IMR-90 (cell line): ENCODE measurements around the gene GPR157. TPM values are rescaled to one million over a fixed set of nuclear protein-coding genes. Genes with fewer than 3 reads are reported as not detected.

ENCODE experiments used
- ATAC-seq: fragments of 200-7000 bp; cut with Tn5 transposase; 2 replicates; pipeline ENCODE4 v1.9.1; 2020; ENCODE audit warnings: low read depth, mild to moderate bottlenecking, moderate library complexity
- BruUV-seq: library from RNA; stranded (reverse); fragments of 400-500 nt; replicated peaks from 2 replicates; lab custom pipeline; 2021; lab: Mats Ljungman, UMichigan
- CTCF ChIA-PET: fragments of 300-600 bp; formaldehyde crosslinking; extraction: SDS; loops from one replicate; lab custom pipeline; 2021; ENCODE audit warnings: antibody characterized with exemption; lab: Yijun Ruan, JAX
- POLR2A ChIA-PET: fragments of 300-600 bp; sonication (Branson Sonifier 250); formaldehyde crosslinking; loops from one replicate; lab custom pipeline; 2022; ENCODE audit warnings: antibody characterized with exemption; ENCODE audit not compliant: unreplicated experiment; lab: Charles Lee
- DNase-seq: peaks from one replicate; pipeline ENCODE4 v3.0.0; 2013
- H2AFZ ChIP-seq: replicated peaks from 2 replicates; pipeline ENCODE3; 2013; ENCODE audit warnings: low read length, mild to moderate bottlenecking; ENCODE audit not compliant: poor library complexity
- H2AK5ac ChIP-seq: 2 replicates; pipeline ENCODE4 v1.6.1; 2013; ENCODE audit warnings: low read depth, low read length, inconsistent platforms
- H2AK9ac ChIP-seq: replicated peaks from 2 replicates; pipeline ENCODE3; 2013; ENCODE audit warnings: mild to moderate bottlenecking, low read depth, low read length, moderate library complexity; ENCODE audit not compliant: poor library complexity
- H2BK120ac ChIP-seq: 2 replicates; pipeline ENCODE4 v1.6.1; 2013; ENCODE audit warnings: low read depth, low read length, inconsistent platforms
- H2BK15ac ChIP-seq: 3 replicates; pipeline ENCODE4 v1.6.1; 2013; ENCODE audit warnings: low read depth, low read length, inconsistent platforms
- H2BK20ac ChIP-seq: 2 replicates; pipeline ENCODE4 v1.6.1; 2013; ENCODE audit warnings: low read depth, mild to moderate bottlenecking, inconsistent platforms, low read length, moderate library complexity
- H2BK5ac ChIP-seq: 2 replicates; pipeline ENCODE4 v1.6.1; 2013; ENCODE audit warnings: mild to moderate bottlenecking, low read depth, low read length, inconsistent platforms; ENCODE audit not compliant: poor library complexity, severe bottlenecking
- H3K14ac ChIP-seq: replicated peaks from 2 replicates; pipeline ENCODE4 v1.6.1; 2013; ENCODE audit warnings: low read depth, low read length, inconsistent platforms
- H3K18ac ChIP-seq: 2 replicates; pipeline ENCODE4 v1.6.1; 2013; ENCODE audit warnings: low read depth, low read length, control low read depth
- H3K23ac ChIP-seq: 2 replicates; pipeline ENCODE4 v1.6.1; 2013; ENCODE audit warnings: low read depth, low read length, inconsistent platforms
- H3K27ac ChIP-seq: 2 replicates; pipeline ENCODE4 v1.5.1; 2013; ENCODE audit warnings: mild to moderate bottlenecking, control low read depth, low read length; ENCODE audit not compliant: insufficient read depth
- H3K27me3 ChIP-seq: 2 replicates; pipeline ENCODE4 v1.6.1; 2013; ENCODE audit warnings: low read length; ENCODE audit not compliant: control insufficient read depth, insufficient read depth
- H3K36me3 ChIP-seq: 2 replicates; pipeline ENCODE4 v1.6.1; 2013; ENCODE audit warnings: low read length, mixed read lengths; ENCODE audit not compliant: control insufficient read depth, insufficient read depth
- H3K4ac ChIP-seq: 2 replicates; pipeline ENCODE4 v1.6.1; 2013; ENCODE audit warnings: low read depth, low read length, inconsistent platforms
- H3K4me1 ChIP-seq: 2 replicates; pipeline ENCODE4 v1.6.1; 2013; ENCODE audit warnings: low read length, mixed read lengths; ENCODE audit not compliant: control insufficient read depth, insufficient read depth
- H3K4me2 ChIP-seq: 2 replicates; pipeline ENCODE4 v1.6.1; 2013; ENCODE audit warnings: low read depth, mild to moderate bottlenecking, control low read depth, low read length, moderate library complexity
- H3K4me3 ChIP-seq: 2 replicates; pipeline ENCODE4 v1.5.1; 2013; ENCODE audit warnings: low read depth, mild to moderate bottlenecking, control low read depth, low read length, moderate library complexity; ENCODE audit not compliant: insufficient read depth
- H3K56ac ChIP-seq: 2 replicates; pipeline ENCODE4 v1.6.1; 2013; ENCODE audit warnings: low read length, inconsistent platforms; ENCODE audit not compliant: insufficient read depth; ENCODE audit errors: extremely low read depth
- H3K79me1 ChIP-seq, 2 experiments: 2 replicates each; pipeline ENCODE4 v1.6.1; 2013; ENCODE audit warnings: low read length in 2 of 2, inconsistent platforms in 1 of 2, low read depth in 1 of 2
- H3K9ac ChIP-seq: 2 replicates; pipeline ENCODE4 v1.6.1; 2013; ENCODE audit warnings: low read depth, low read length, control low read depth
- H3K9me1 ChIP-seq: 2 replicates; pipeline ENCODE4 v1.6.1; 2013; ENCODE audit warnings: low read length, inconsistent platforms; ENCODE audit not compliant: insufficient read depth
- H3K9me3 ChIP-seq: 2 replicates; pipeline ENCODE4 v1.6.1; 2013; ENCODE audit warnings: low read length; ENCODE audit not compliant: control insufficient read depth, insufficient read depth
- H4K20me1 ChIP-seq: 2 replicates; pipeline ENCODE4 v1.6.1; 2013; ENCODE audit warnings: low read length, inconsistent platforms; ENCODE audit not compliant: insufficient read depth
- H4K5ac ChIP-seq: 2 replicates; pipeline ENCODE4 v1.6.1; 2013; ENCODE audit warnings: mild to moderate bottlenecking, low read depth, low read length, control low read depth
- H4K8ac ChIP-seq, 2 experiments: 2 replicates each; pipeline ENCODE4 v1.6.1; 2013; ENCODE audit warnings: low read depth in 2 of 2, low read length in 2 of 2, control low read depth in 1 of 2, inconsistent platforms in 1 of 2
- H4K91ac ChIP-seq: 2 replicates; pipeline ENCODE4 v1.6.1; 2013; ENCODE audit warnings: low read depth, low read length, inconsistent platforms; ENCODE audit not compliant: insufficient read depth
- BHLHE40 ChIP-seq: fragments of 150-350 bp; IDR thresholded peaks from 2 replicates; pipeline ENCODE4 v1.6.1; 2016; ENCODE audit warnings: mild to moderate bottlenecking, low read depth, low read length
- CEBPB ChIP-seq: IDR thresholded peaks from 2 replicates; pipeline ENCODE4 v1.6.1; 2012; ENCODE audit warnings: low read depth, low read length, improper control_type of control experiment
- CHD1 ChIP-seq: IDR thresholded peaks from 2 replicates; pipeline ENCODE4 v1.6.1; 2012; ENCODE audit warnings: low read depth, low read length, improper control_type of control experiment
- FOS ChIP-seq: fragments of 150-350 bp; IDR thresholded peaks from 2 replicates; pipeline ENCODE4 v1.6.1; 2016; ENCODE audit warnings: low read depth, low read length
- MAZ ChIP-seq: IDR thresholded peaks from 2 replicates; pipeline ENCODE4 v1.6.1; 2012; ENCODE audit warnings: low read depth, mild to moderate bottlenecking, low read length, improper control_type of control experiment, moderate library complexity, borderline replicate concordance
- NFE2L2 ChIP-seq: fragments of 150-350 bp; IDR thresholded peaks from 2 replicates; pipeline ENCODE4 v1.6.1; 2016; ENCODE audit warnings: low read depth, mild to moderate bottlenecking, low read length
- POLR2A ChIP-seq: IDR thresholded peaks from 2 replicates; pipeline ENCODE4 v1.6.1; 2012; ENCODE audit warnings: mild to moderate bottlenecking, low read depth, low read length
- RFX5 ChIP-seq: IDR thresholded peaks from 2 replicates; pipeline ENCODE4 v1.8.0; 2012; ENCODE audit warnings: low read depth, mild to moderate bottlenecking, low read length, moderate library complexity
- WGBS, 2 experiments: methylation state at CpG; one replicate each; pipeline versions ENCODE4 v1.1.5 to v1.1.7; 2013; ENCODE audit warnings: missing lambda C conversion rate in 2 of 2; ENCODE audit not compliant: insufficient read length in 1 of 2; ENCODE audit errors: extremely low coverage in 2 of 2; 5-methylcytosine and 5-hydroxymethylcytosine counted together
- dilution Hi-C: fragments of 300-500 bp; cut with HindIII; formaldehyde crosslinking; loops from one replicate; pipeline ENCODE4 v1.14.3; 2018; ENCODE audit warnings: low sequenced_read_pairs; ENCODE audit not compliant: unreplicated experiment
- in situ Hi-C: fragments of 300-500 bp; cut with MboI; formaldehyde crosslinking; loops from 3 replicates; pipeline ENCODE4 v1.14.3; 2019; ENCODE audit warnings: low sequenced_read_pairs, inconsistent platforms, mixed read lengths
- intact Hi-C: fragments of 100-400 bp; cut with micrococcal nuclease; formaldehyde crosslinking; loops from 2 replicates; pipeline ENCODE4 v1.10.0; 2022
- polyA plus RNA-seq, 3 experiments: library from polyadenylated mRNA; depleted of rRNA; stranded (reverse); fragments of >200 nt; gene quantifications; 2 replicates each; pipeline ENCODE4 v1.2.3, GENCODE V29; 2012; ENCODE audit warnings: low replicate concordance in 1 of 3
- total RNA-seq: library from RNA; depleted of rRNA; stranded (reverse); fragments of >200 nt; gene quantifications from 2 replicates; pipeline ENCODE4 v1.2.3, GENCODE V29; 2012
- TF ChIP-seq, protein P1 (sequence below): fragments of 150-350 bp; IDR thresholded peaks from 2 replicates; pipeline ENCODE4 v1.6.1; 2017; ENCODE audit warnings: mild to moderate bottlenecking, antibody characterized with exemption, low read length, low read depth
- TF ChIP-seq, protein P2 (sequence below): fragments of 150-350 bp; IDR thresholded peaks from 2 replicates; pipeline ENCODE4 v1.6.1; 2016; ENCODE audit warnings: low read depth, mild to moderate bottlenecking, low read length, moderate library complexity, borderline replicate concordance
- TF ChIP-seq, protein P3 (sequence below): conservative IDR thresholded peaks from 2 replicates; pipeline ENCODE4 v1.5.1; 2012; ENCODE audit warnings: mild to moderate bottlenecking, low read depth, low read length, improper control_type of control experiment

GPR157 gene
- total and polyA plus RNA-seq, 2 of the 4 experiments (the other 2 are of a cell fraction), result 1.8 to 2.7 TPM

DNA sequence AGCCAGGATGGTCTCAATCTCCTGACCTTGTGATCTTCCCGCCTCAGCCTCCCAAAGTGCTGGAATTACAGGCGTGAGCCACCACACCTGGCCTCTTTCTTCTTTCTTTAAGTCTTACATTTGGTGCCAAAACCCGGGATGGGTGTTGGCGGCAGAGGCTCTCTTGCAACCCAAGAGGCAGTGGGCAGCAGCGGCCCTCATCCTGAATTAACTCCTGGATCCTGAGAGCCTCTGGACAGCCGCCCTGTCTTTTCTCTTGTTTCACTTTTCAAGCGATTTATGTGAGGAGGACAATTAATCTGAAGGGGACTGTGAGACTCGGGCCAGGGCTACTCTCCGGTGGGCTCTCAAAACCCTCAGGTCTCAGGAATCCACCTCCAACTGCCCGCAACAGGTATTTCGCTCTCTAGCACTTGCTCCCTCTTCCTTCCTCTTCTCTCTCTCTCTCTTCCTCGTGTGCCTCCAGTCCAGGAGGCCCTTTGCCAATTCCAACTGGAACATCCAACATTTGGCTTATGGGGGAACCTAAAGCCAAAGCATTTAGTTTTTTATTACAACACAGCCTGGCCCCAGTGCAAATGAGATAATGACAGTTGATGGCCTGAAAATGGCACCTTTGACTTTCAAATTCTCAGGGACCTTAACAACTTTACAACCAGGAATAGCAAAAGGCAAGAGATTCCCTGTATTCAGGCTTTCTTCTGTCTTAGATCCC, 41.3 kb downstream of the GPR157 start:
- dilution Hi-C loops, result no loop called here
- no peak overlapping the region; the same call in 1 of the 2 replicates for H2AK5ac ChIP-seq
- no peak overlapping the region for H3K18ac ChIP-seq
- peaks cover 37% of the 10 kb centered on the region for H3K27me3 ChIP-seq
- H4K5ac ChIP-seq, result no peak overlapping the region
- no peaks in the 10 kb centered on the region for H3K36me3 ChIP-seq
- DNase-seq (no peak), ATAC-seq (no peak)
- H3K14ac ChIP-seq, result no peak overlapping the region
- no peak overlapping the region for H3K23ac ChIP-seq
- H3K56ac ChIP-seq, result no peak overlapping the region
- no peak overlapping the region for H2BK120ac ChIP-seq
- peaks cover 8% of the 10 kb centered on the region for H3K4me1 ChIP-seq
- TF ChIP-seq MAZ (no peak), BHLHE40 (no peak), RFX5 (no peak), CEBPB (no peak), POLR2A (no peak), FOS (no peak), NFE2L2 (no peak), CHD1 (no peak)
- TF ChIP-seq, protein P1, sequence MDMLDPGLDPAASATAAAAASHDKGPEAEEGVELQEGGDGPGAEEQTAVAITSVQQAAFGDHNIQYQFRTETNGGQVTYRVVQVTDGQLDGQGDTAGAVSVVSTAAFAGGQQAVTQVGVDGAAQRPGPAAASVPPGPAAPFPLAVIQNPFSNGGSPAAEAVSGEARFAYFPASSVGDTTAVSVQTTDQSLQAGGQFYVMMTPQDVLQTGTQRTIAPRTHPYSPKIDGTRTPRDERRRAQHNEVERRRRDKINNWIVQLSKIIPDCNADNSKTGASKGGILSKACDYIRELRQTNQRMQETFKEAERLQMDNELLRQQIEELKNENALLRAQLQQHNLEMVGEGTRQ, result no peak
- TF ChIP-seq, protein P2, sequence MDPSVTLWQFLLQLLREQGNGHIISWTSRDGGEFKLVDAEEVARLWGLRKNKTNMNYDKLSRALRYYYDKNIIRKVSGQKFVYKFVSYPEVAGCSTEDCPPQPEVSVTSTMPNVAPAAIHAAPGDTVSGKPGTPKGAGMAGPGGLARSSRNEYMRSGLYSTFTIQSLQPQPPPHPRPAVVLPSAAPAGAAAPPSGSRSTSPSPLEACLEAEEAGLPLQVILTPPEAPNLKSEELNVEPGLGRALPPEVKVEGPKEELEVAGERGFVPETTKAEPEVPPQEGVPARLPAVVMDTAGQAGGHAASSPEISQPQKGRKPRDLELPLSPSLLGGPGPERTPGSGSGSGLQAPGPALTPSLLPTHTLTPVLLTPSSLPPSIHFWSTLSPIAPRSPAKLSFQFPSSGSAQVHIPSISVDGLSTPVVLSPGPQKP, result no peak
- TF ChIP-seq, protein P3, sequence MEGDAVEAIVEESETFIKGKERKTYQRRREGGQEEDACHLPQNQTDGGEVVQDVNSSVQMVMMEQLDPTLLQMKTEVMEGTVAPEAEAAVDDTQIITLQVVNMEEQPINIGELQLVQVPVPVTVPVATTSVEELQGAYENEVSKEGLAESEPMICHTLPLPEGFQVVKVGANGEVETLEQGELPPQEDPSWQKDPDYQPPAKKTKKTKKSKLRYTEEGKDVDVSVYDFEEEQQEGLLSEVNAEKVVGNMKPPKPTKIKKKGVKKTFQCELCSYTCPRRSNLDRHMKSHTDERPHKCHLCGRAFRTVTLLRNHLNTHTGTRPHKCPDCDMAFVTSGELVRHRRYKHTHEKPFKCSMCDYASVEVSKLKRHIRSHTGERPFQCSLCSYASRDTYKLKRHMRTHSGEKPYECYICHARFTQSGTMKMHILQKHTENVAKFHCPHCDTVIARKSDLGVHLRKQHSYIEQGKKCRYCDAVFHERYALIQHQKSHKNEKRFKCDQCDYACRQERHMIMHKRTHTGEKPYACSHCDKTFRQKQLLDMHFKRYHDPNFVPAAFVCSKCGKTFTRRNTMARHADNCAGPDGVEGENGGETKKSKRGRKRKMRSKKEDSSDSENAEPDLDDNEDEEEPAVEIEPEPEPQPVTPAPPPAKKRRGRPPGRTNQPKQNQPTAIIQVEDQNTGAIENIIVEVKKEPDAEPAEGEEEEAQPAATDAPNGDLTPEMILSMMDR, result no peak
- no peaks in the 10 kb centered on the region for H3K9me1 ChIP-seq
- H3K79me1 ChIP-seq, result no peaks in the 10 kb centered on the region
- H2AFZ ChIP-seq, result no peak overlapping the region
- H3K4me3 ChIP-seq, result no peak overlapping the region
- H3K9ac ChIP-seq, result no peak overlapping the region
- in situ Hi-C loops, result no loop called here
- CTCF ChIA-PET, result no interaction called here
- no peak overlapping the region for H2BK5ac ChIP-seq
- POLR2A ChIA-PET, result no interaction called here
- intact Hi-C loops, result no loop called here
- WGBS, 2 experiments, result 96% methylated on average over 5 of the region's 12 CpGs; no CpG with 5 or more reads in 1 of the 2 experiments
- no peak overlapping the region for H3K4ac ChIP-seq
- H2AK9ac ChIP-seq, result no peak overlapping the region
- no peak overlapping the region for H2BK20ac ChIP-seq
- H4K8ac ChIP-seq, result no peak overlapping the region
- H4K20me1 ChIP-seq, result no peaks in the 10 kb centered on the region
- peaks cover 6% of the 10 kb centered on the region for H3K9me3 ChIP-seq
- H3K4me2 ChIP-seq, result no peak overlapping the region
- no peak overlapping the region for H4K91ac ChIP-seq
- no peak overlapping the region for H2BK15ac ChIP-seq
- H3K27ac ChIP-seq, result no peak overlapping the region
- BruUV-seq, result no TSS peak
